Measurements from ENCODE around the gene ICAM1.

DNA sequence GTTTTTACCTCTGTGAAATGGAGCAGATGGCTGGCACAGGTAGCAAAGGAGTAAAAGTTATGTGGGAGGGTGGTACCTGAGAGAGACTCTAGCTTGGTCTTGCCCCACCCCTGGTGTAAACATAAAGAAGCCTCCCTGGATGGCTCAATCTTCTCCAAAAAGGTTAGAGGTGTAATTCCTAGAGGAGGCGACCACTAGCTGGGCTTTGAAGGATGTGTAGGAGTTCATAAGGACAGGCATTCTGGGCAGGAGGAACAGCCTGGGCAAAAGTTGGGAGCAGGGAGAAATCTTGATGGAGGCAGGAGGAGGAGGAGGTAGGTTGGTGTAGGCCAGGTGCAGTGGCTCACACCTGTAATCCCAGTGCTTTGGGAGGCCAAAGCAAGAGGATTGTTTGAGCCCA is 8.0 kb downstream of the ICAM1 start:
- TF ChIP-seq, protein P1, sequence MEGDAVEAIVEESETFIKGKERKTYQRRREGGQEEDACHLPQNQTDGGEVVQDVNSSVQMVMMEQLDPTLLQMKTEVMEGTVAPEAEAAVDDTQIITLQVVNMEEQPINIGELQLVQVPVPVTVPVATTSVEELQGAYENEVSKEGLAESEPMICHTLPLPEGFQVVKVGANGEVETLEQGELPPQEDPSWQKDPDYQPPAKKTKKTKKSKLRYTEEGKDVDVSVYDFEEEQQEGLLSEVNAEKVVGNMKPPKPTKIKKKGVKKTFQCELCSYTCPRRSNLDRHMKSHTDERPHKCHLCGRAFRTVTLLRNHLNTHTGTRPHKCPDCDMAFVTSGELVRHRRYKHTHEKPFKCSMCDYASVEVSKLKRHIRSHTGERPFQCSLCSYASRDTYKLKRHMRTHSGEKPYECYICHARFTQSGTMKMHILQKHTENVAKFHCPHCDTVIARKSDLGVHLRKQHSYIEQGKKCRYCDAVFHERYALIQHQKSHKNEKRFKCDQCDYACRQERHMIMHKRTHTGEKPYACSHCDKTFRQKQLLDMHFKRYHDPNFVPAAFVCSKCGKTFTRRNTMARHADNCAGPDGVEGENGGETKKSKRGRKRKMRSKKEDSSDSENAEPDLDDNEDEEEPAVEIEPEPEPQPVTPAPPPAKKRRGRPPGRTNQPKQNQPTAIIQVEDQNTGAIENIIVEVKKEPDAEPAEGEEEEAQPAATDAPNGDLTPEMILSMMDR (conservative IDR thresholded peaks at IDR 0.05): no peak
- no peak for TF ChIP-seq ZFX (IDR thresholded peaks at IDR 0.05)
